GM18519 (cell line): ENCODE measurements around the gene PIGR.

Source experiments
- ATAC-seq: cut with Tn5 transposase; IDR thresholded peaks from one replicate; pipeline ENCODE4 v1.9.1; 2021; ENCODE audit warnings: mild to moderate bottlenecking, moderate library complexity; ENCODE audit not compliant: unreplicated experiment, low FRiP score

The PIGR gene

DNA sequence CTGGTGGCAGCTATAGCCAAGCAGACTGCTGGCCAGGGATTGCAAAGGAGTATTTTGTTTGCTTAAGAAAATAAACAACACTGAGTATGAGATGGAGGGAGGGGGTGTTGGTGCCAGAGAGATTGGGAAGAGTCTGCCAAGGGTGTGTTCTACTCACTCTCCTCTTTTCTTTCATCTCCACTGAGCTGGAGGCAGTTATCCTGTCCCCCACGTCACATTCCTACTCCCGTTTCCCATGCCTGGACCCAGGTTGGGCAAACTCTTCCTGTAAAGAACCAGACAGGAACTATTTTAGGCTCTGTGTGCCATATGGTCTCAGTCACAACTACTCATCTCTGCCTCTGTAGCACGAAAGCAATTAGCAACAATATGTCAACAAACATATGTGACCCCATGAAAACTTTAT lies 50.4 kb downstream of the PIGR start:
- no peak for ATAC-seq

DNA sequence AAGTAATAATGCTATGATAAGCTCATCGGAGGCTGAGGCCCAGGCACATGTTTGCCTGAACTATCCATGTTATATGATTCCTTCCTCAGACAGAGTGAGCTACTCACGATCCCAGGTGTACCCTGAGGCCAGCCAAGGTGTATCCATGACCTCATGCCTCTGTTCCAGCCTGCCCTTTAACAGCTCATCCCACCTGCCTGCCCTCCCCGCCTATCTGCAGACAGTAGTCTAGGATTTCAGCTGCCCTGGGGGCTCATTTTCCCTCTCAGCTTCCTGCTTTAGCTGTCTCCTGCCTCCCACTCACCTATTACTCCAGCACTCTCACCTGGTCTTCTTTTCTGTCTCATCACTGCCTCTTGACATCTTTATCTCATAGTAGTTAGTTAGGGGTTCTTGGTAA lies 50.9 kb downstream of the PIGR start:
- ATAC-seq = no peak

DNA sequence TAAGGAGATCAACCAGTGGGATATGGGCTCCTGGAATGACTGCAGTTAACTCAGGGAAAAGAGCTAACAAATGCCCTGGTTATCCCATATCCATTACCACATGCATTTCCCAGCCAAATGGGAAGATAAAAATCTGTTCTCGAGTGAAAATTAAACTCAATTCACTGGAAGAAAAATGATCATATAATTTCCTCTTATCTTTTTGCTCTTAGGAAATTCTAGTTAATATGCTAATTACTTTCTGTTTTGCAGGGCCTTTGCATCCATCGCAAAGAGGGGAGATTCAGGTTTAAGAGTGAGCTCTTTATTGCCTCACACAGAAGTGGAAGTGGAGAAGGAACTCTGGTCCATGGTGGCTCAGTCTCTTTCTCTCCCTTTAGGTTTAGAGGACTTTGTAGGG lies 52.9 kb downstream of the PIGR start:
- no peak for ATAC-seq

DNA sequence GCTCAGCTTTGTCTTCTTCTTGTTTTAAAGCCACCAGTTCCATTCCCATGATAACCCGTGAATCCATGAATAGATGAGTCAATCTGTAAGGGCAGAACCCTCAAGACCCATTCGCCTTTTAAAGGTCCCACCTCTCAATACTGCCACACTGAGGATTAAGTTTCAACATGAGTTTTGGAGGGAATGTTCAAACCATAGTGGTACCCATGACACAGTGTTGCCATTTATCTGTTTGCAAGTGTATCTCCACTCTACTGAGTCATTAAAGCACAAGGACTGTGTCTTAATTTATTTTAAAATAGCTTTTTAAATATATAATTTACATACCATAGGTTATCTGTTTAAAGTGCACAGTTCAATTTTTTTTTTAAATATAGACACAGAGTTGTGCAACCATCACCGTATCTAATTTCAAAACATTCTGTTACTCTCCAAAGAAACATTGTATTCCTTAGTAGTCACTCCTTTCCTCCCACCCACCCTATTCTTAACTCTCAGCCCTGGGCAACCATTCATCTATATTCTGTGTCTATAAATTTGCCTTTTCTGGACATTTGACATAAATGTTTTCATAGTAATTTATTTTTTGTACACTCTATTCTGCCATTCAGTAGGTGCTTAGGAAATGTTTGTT lies 53.8 kb downstream of the PIGR start:
- ATAC-seq = no peak

DNA sequence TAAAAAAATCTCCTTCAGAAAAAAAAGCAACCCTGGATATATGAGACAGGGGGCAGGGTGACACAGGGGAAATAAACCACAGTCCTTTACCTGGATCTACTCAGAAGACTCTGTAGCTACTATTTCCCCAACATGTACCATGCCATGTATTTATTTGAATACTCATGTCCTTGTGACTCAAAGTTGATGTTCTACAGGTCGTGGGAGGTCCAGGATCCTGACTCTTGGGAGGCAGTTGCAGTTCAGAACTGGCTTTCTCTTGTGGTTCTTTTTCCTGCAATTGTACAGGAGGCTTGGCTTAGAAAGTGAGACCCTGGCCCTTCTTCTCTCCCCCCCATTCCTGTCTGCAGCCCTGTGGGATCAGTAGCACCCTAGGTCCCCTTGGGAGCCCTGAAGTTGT lies 54.9 kb downstream of the PIGR start:
- no peak for ATAC-seq

DNA sequence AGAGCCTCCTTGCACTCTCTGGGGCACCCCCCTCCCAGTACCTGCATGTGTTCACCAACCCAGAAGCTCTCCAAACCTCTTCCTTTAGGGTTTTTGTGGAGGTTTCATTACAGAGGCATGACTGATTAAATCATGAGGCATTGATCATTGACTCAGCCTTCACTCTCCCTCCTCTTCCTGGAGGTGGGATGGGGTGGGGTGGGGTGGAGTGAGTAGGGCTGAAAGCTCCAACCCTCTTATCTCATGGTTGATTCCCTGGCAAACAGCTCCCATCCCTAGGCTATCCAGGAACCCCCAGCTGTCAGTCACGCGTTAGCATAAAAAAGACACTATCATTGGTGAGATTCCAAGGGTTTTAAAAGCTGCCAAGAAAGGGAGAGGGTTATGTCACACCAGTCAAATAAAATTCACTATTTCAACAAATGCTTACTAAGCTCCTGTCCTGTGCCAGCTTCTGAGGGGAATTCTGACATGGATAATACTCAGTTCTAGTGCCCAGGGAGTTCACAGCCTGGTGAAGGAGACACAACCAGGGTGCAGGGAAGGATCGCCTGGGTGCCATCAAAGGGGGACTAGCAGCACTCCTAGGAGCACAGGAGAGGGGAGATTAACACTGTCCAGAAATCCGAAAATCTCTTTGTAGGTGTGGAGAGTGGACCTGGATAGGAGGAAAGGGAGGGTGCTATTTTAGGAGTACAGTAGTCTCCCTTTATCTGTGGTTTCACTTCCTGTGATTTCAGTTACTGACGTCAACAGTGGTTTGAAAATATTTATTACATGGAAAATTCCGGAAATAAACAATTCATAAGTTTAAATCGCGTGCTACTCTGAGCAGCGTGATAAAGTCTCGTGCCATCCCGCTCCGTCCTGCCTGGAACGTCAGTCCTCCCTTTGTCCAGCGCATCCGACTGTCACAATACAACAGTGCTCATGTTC lies 55.9 kb downstream of the PIGR start:
- ATAC-seq = no peak

DNA sequence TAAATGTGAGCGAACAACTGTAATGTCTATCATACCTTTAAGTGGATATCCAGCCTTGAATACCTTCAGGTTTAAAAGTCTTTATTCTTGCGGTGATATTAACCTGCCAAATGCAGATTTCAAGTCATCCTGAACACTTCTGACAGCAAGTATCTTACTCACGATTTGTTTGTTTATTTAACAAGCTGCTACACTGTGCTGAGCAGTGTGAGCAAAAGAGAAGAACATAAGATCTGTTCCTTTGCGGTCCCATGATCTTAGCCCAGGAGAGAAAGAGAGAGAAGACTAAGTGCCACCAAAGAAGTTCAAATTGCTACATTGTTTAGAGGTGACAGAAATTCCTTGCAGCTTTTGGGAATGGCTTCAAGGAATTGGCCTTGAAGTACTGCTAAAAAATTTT lies 58.6 kb downstream of the PIGR start:
- no peak for ATAC-seq

DNA sequence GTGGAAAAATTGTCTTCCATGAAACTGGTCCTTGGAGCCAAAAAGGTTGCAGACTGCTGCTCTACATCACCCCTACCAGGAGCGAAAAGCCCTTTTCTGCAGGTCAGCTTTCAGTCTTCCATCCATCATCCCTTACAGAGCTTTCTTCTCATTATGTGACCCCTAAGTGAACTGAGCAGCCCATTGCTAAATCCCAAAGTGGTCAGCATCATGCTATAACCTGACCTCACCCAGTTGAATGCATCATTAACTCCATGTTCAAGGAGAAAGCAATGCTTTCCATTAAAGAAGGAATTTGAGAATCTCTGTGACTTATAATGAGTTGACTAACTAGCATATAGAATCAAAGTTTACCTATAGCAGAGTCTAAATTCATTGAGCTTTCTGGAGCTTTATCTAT lies 59.4 kb downstream of the PIGR start:
- ATAC-seq = no peak

DNA sequence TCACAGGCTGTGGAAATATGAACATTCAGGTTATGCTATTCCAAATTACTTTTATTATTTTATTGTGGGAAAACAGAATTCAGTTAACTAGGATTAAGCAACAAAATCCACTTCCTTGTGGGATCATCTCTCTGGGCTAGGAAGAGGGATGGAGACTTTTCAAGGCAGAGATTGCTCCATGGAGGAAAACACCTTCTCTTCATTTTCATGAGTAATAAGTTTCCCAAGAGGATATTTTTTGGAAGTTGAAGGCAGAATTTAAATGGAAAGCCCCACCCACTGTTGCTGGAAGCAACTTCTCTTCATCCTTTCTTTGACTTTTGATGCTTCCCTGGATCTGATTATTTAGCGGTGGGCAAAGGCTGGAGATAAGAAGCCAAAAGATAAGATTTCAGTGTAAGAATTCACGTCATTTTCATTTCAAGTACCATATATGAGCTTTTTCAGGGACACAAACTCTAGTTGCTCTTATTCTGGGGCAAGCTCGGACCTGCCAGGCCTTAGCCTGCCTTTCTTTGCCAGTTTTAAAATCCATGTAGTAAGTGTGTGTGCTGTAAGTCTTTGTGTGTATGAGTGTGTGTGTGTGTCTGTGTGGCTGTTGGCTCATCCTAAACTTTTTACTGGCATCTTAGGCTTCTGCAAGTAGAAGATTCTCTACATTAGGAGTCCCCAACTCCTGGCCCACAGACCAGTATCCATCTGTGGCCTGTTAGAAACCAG lies 60.8 kb downstream of the PIGR start:
- ATAC-seq = no peak

DNA sequence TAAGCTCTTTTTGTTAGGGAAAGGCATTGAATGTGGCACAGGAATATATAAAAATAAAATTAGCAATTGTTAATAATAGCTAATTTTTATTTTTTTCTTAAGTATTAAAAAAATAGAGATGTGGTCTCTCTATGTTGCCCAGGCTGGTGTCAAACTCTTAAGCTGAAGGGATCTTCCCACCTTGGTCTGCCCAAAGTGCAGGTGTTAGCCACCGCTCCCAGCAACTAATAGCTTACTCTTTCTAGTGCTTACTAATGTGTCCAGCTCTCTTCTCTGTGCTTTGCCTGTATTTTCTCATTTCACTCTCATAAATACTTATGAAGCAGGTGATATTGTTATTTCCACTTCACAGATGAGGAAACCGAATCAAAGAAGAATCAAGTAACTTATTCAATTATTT lies 62.4 kb downstream of the PIGR start:
- ATAC-seq = no peak

DNA sequence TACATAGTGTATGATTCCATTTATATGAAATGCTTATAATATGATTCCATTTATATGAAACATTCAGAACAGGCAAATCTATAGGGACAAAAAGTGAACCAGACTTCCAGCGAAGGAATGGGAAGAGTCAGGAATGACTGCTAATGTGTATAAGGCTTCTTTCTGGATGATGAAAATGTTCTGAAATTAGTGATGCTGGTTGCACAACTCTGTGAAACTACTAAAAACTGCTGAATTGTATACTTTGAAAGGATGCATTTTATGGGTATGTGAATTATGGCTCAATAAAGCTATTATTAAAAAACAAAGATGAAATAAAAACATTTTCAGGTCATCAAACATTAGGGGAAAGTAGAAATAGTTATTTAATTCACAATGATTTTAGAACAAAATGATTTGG lies 63.1 kb downstream of the PIGR start:
- ATAC-seq = no peak

DNA sequence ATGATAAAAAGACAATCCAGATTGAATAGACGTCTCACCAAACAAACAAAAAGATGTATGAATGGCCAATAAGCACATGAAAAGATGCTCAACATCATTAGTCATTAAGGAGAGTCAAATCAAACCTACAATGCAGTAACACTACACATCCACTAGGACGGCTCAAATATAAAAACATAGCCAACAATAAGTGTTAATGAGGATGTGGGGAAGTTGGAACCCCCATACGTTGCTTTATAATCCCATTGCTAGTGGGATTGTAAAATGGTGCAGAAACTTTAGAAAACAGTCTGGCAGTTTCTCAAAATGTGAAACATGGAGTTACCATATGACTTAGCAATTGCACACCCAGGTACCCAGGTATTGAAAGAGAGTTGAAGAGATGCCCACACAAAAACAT lies 63.7 kb downstream of the PIGR start:
- ATAC-seq = no peak

DNA sequence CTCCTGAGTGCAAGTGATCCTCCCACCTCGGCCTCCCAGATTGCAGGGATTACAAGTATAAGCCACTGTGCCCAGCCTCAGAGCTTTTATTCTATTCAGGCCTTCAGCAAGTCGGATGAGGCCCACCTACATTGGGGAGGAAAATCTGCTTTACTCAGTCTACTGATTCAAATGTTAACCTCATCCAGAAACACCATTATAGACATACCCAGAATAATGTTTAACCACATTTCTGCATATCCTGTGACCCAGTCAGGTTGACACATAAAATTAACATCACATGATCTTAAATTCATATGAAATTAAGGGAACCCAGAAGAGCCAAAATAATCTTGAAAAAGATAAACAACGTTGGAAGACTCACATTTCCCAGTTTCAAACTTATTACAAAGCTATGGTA lies 66.0 kb downstream of the PIGR start:
- ATAC-seq = no peak
